ENCODE data around the gene KIF17.
"Not testable (repeated sequence)": the region's sequence is repeated elsewhere in the genome, so short reads cannot be mapped to it uniquely, and the experiment has no call there.

Gene KIF17

GRCh38 chr1:20693623-20694022 is 24.2 kb downstream of the KIF17 start:
- in situ Hi-C loops (cut with HindIII; ENCODE audit: low sequenced_read_pairs) = no loop called here

- in situ Hi-C loops (cut with HindIII; ENCODE audit: low sequenced_read_pairs) = no loop called here
Measured at GRCh38 chr1:20691872-20692271, 25.9 kb downstream of the KIF17 start.

- in situ Hi-C loops (cut with HindIII; ENCODE audit: low sequenced_read_pairs) = no loop called here
Measured at GRCh38 chr1:20689645-20690056, 28.2 kb downstream of the KIF17 start.

GRCh38 chr1:20686883-20687725 is 30.7 kb downstream of the KIF17 start:
- in situ Hi-C loops (cut with HindIII; ENCODE audit: low sequenced_read_pairs) = no loop called here

GRCh38 chr1:20685741-20686140 is 32.1 kb downstream of the KIF17 start:
- in situ Hi-C loops (cut with HindIII; ENCODE audit: low sequenced_read_pairs) = no loop called here

- in situ Hi-C loops (cut with HindIII; ENCODE audit: low sequenced_read_pairs) = no loop called here
Measured at GRCh38 chr1:20685099-20685662, 32.6 kb downstream of the KIF17 start.

GRCh38 chr1:20684651-20685050 is 33.2 kb downstream of the KIF17 start:
- in situ Hi-C loops (cut with HindIII; ENCODE audit: low sequenced_read_pairs) = no loop called here

- in situ Hi-C loops (cut with HindIII; ENCODE audit: low sequenced_read_pairs) = no loop called here
Measured at GRCh38 chr1:20684050-20684620, 33.7 kb downstream of the KIF17 start.

- in situ Hi-C loops (cut with HindIII; ENCODE audit: low sequenced_read_pairs) = no loop called here
Measured at GRCh38 chr1:20683614-20684013, 34.2 kb downstream of the KIF17 start.

GRCh38 chr1:20682571-20683236 is 35.1 kb downstream of the KIF17 start:
- in situ Hi-C loops (cut with HindIII; ENCODE audit: low sequenced_read_pairs) = no loop called here

GRCh38 chr1:20681999-20682398 is 35.8 kb downstream of the KIF17 start:
- in situ Hi-C loops (cut with HindIII; ENCODE audit: low sequenced_read_pairs) = no loop called here

- in situ Hi-C loops (cut with HindIII; ENCODE audit: low sequenced_read_pairs) = no loop called here
Measured at GRCh38 chr1:20680269-20680668, 37.5 kb downstream of the KIF17 start.

GRCh38 chr1:20678599-20678998 is 39.2 kb downstream of the KIF17 start:
- in situ Hi-C loops (cut with HindIII; ENCODE audit: low sequenced_read_pairs) = no loop called here

GRCh38 chr1:20673626-20674025 is 44.2 kb downstream of the KIF17 start:
- in situ Hi-C loops (cut with HindIII; ENCODE audit: low sequenced_read_pairs) = not testable (repeated sequence)

GRCh38 chr1:20672265-20672632 is 45.6 kb downstream of the KIF17 start:
- in situ Hi-C loops (cut with HindIII; ENCODE audit: low sequenced_read_pairs) = no loop called here

GRCh38 chr1:20670936-20671335 is 46.9 kb downstream of the KIF17 start:
- in situ Hi-C loops (cut with HindIII; ENCODE audit: low sequenced_read_pairs) = no loop called here

GRCh38 chr1:20668581-20668980 is 49.2 kb downstream of the KIF17 start:
- in situ Hi-C loops (cut with HindIII; ENCODE audit: low sequenced_read_pairs) = no loop called here

GRCh38 chr1:20666804-20667203 is 51.0 kb downstream of the KIF17 start:
- in situ Hi-C loops (cut with HindIII; ENCODE audit: low sequenced_read_pairs) = no loop called here

GRCh38 chr1:20666146-20666545 is 51.7 kb downstream of the KIF17 start:
- in situ Hi-C loops (cut with HindIII; ENCODE audit: low sequenced_read_pairs) = no loop called here

GRCh38 chr1:20665726-20666125 is 52.1 kb downstream of the KIF17 start:
- in situ Hi-C loops (cut with HindIII; ENCODE audit: low sequenced_read_pairs) = no loop called here

- in situ Hi-C loops (cut with HindIII; ENCODE audit: low sequenced_read_pairs) = no loop called here
Measured at GRCh38 chr1:20663969-20664715, 53.7 kb downstream of the KIF17 start.

All from DLD1 (cell line).